ENCODE measurements around the gene CIROP.

CIROP gene

GRCh38 chr14:23066368-23066767 lies 38.4 kb downstream of the CIROP start:
- no peak for DNase-seq

- DNase-seq: no peak
These were observed 41.2 kb downstream of the CIROP start for GRCh38 chr14:23063601-23064000.

GRCh38 chr14:23062002-23062401 lies 42.8 kb downstream of the CIROP start:
- no peak for DNase-seq

GRCh38 chr14:23060536-23061260 lies 44.1 kb downstream of the CIROP start:
- DNase-seq: no peak

GRCh38 chr14:23058654-23059504 lies 45.9 kb downstream of the CIROP start:
- DNase-seq: no peak

- DNase-seq: no peak
These were observed 46.8 kb downstream of the CIROP start for GRCh38 chr14:23057757-23058653.

- no peak for DNase-seq
These were observed 47.6 kb downstream of the CIROP start, which contains the start of gene CDH24 for GRCh38 chr14:23056956-23057756. Gene CDH24, minus strand, starts transcription at chr14:23057520. Its CDS starts 1,787 bp downstream, at chr14:23055733.

GRCh38 chr14:23056145-23056955 lies 48.4 kb downstream of the CIROP start:
- DNase-seq: no peak

- no peak for DNase-seq
These were observed 49.1 kb downstream of the CIROP start for GRCh38 chr14:23055621-23056144.

- no peak for DNase-seq
These were observed 49.6 kb downstream of the CIROP start for GRCh38 chr14:23055147-23055550.

- no peak for DNase-seq
These were observed 50.6 kb downstream of the CIROP start for GRCh38 chr14:23054000-23054811.

- no peak for DNase-seq
These were observed 51.4 kb downstream of the CIROP start for GRCh38 chr14:23053426-23053825.

GRCh38 chr14:23052671-23053070 lies 52.1 kb downstream of the CIROP start:
- no peak for DNase-seq

- no peak for DNase-seq
These were observed 52.6 kb downstream of the CIROP start for GRCh38 chr14:23052182-23052623.

GRCh38 chr14:23051141-23052057 lies 53.4 kb downstream of the CIROP start:
- no peak for DNase-seq
